ENCODE data around the gene CDH23.
"Not testable (repeated sequence)": the region's sequence is repeated elsewhere in the genome, so short reads cannot be mapped to it uniquely, and the experiment has no call there.

CDH23 gene

GRCh38 chr10:71396711-71397295, at the start of gene CDH23:
Gene CDH23, plus strand, starts transcription at chr10:71396920. Its CDS starts 42,912 bp downstream, at chr10:71439832.
- no peak for DNase-seq

- DNase-seq = no peak
These were observed 48.9 kb upstream of the CDH23 start for GRCh38 chr10:71347587-71348395.

GRCh38 chr10:71348850-71349249, 47.9 kb upstream of the CDH23 start:
- DNase-seq = no peak

GRCh38 chr10:71349406-71349805, 47.3 kb upstream of the CDH23 start:
- DNase-seq = no peak

GRCh38 chr10:71351087-71351486, 45.6 kb upstream of the CDH23 start:
- no peak for DNase-seq

- no peak for DNase-seq
These were observed 44.9 kb upstream of the CDH23 start for GRCh38 chr10:71351628-71352319.

- no peak for DNase-seq
These were observed 43.1 kb upstream of the CDH23 start for GRCh38 chr10:71353639-71354038.

GRCh38 chr10:71354776-71355175, 41.9 kb upstream of the CDH23 start:
- no peak for DNase-seq

- DNase-seq = no peak
These were observed 40.8 kb upstream of the CDH23 start for GRCh38 chr10:71355886-71356285.

GRCh38 chr10:71357792-71358265, 38.9 kb upstream of the CDH23 start:
- DNase-seq = no peak

- DNase-seq = no peak
These were observed 38.4 kb upstream of the CDH23 start for GRCh38 chr10:71358277-71358676.

- DNase-seq = not testable (repeated sequence)
These were observed 37.8 kb upstream of the CDH23 start for GRCh38 chr10:71358906-71359305.

- DNase-seq = peak in 1 of 2 donors; percentile 20
These were observed 37.2 kb upstream of the CDH23 start for GRCh38 chr10:71359364-71360046.

- no peak for DNase-seq
These were observed 36.0 kb upstream of the CDH23 start for GRCh38 chr10:71360735-71361134.

GRCh38 chr10:71361581-71361980, 35.1 kb upstream of the CDH23 start:
- DNase-seq = no peak

GRCh38 chr10:71362141-71362540, 34.6 kb upstream of the CDH23 start:
- DNase-seq = no peak

GRCh38 chr10:71363936-71364335, 32.8 kb upstream of the CDH23 start:
- no peak for DNase-seq

- DNase-seq = no peak
These were observed 31.4 kb upstream of the CDH23 start for GRCh38 chr10:71365366-71365765.

- no peak for DNase-seq
These were observed 30.0 kb upstream of the CDH23 start for GRCh38 chr10:71366690-71367089.

- DNase-seq = peak in 1 of 2 donors; percentile 15
These were observed 29.4 kb upstream of the CDH23 start for GRCh38 chr10:71367271-71367670.

GRCh38 chr10:71368176-71368575, 28.5 kb upstream of the CDH23 start:
- no peak for DNase-seq

GRCh38 chr10:71368643-71369042, 28.1 kb upstream of the CDH23 start:
- DNase-seq = no peak

GRCh38 chr10:71369602-71370001, 27.1 kb upstream of the CDH23 start:
- no peak for DNase-seq
